GM10847 (cell line): Measurements from ENCODE around the gene TMPRSS4.

Source experiments
- POLR2A ChIP-seq: IDR thresholded peaks from 2 replicates; pipeline ENCODE4 v1.6.1; 2011; ENCODE audit not compliant: insufficient read length; ENCODE audit errors: extremely low read depth

Gene TMPRSS4

DNA sequence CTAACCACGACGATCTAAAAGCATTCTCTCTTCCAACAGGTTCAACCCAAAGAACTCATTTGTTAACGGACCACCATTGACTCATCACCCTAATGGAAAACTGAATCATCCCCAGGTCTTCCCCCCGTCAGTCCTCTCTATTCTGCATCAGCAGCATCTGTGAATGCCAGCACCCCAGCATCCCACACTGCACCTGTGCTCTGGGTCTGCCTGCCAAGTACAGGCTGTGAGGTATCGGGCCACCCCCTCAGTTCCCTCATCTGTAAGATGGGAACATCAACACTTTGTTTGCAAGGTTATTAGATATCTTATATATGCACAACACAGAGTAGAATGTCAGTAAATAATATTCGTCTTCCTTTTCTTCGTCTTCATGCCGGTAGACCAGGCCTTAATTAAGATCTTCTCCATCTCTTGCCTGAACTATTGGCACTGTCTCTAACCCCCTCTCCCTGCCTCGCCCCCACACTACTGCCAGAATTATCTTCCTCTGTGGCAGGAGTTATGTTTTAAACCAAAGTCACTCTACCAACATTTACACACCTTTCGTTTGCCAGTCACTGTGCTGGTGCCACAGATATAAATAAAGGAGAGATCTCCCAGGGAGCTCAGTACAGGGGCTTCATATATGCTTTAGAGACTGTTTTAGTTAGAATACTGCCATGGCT lies 7.8 kb upstream of the TMPRSS4 start:
- TF ChIP-seq POLR2A: no peak

DNA sequence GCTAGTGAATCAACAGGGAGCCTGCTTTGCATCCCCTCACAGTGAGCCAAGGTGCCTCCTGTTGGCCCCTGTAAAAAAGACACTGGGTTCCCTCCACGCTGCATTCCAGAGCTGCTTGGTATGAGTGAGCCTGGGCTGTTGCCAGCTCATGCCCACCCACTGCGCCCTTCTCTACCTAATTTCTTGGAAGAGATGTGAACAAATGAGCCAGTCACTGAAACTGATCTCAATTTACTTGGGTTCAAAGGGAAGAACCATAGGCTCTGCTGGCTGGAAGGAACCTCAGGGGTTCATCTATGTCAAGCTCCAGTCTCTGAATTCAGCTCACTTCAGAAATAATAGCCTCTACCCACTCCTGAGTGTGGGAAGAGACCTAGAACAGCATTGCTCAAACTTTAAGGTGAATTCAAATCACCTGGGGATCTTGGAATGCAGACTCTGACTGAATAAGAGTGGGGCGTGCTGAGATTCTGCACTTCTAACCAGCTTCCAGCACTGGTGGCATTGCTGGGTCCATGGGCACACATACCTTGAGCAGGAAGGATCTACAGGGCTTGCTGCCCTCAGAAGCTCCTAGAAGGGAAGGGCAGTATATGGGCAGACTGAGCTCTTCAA lies 5.4 kb upstream of the TMPRSS4 start:
- no peak for TF ChIP-seq POLR2A

DNA sequence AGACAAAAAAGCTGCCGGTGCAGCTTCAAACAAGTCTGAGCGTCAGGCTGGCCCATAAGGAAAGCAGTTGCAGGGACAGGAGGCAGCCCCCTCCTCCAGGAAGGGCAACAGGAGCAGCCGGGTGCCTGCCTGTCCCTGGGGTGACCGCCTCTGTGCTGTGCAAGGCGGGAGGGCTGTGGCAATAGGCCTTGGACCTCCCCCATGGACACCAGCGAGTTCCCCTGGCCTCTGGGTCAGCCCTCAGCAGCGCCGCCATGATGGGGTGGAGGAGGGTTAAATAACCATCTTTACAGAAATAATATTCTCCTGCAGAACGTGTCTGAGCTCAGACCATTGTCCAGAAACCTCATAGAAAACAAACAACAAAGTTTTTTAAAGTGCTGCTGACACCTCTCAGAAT lies 3.3 kb upstream of the TMPRSS4 start:
- TF ChIP-seq POLR2A: no peak

- no peak for TF ChIP-seq POLR2A
Observed at GRCh38 chr11:118074091-118074685, 2.7 kb upstream of the TMPRSS4 start.

DNA sequence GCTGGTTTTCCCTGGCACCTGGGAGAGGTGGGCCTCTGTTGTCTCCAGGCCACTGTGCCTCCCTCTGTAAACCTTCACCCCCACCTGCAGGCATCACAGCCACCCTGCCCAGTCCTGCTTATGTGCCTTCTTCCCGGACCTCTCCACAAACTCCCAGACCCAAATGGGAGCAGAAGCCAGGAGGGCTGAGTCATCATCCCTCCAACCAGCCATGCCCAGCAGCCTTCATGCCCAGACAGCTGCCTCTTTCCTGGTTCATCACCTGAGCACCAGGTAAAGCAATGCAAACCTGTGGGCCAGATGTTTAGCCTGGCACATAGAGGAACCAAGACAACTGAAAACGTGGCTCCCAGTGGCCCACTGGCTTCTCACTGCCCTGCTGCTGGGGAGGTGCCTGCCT lies 2.1 kb upstream of the TMPRSS4 start:
- no peak for TF ChIP-seq POLR2A

- no peak for TF ChIP-seq POLR2A
Observed at GRCh38 chr11:118078911-118079411, 2.1 kb downstream of the TMPRSS4 start.

DNA sequence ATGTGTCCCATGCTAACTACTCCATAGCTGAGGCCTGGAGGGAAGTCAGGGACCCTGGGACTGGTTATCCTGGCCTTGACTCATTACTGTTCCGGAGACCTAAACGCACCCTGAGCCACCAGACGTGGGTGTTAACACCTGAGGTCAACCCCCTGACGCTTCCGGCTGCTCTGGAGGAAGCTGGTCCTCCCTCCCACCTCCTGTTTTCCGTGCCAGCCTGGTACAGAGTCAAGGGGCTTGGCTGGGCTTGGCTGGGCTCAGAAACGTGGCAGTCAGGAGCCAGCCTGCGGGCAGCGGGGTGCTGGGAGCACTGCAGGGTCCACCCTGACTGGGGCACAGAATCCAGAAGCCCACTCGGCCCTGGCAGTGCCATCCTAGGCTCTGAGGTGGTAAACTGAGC lies 2.6 kb downstream of the TMPRSS4 start:
- no peak for TF ChIP-seq POLR2A

- no peak for TF ChIP-seq POLR2A
Observed at GRCh38 chr11:118080296-118080695, 3.4 kb downstream of the TMPRSS4 start.

GRCh38 chr11:118081241-118081958 lies 4.5 kb downstream of the TMPRSS4 start:
- no peak for TF ChIP-seq POLR2A

DNA sequence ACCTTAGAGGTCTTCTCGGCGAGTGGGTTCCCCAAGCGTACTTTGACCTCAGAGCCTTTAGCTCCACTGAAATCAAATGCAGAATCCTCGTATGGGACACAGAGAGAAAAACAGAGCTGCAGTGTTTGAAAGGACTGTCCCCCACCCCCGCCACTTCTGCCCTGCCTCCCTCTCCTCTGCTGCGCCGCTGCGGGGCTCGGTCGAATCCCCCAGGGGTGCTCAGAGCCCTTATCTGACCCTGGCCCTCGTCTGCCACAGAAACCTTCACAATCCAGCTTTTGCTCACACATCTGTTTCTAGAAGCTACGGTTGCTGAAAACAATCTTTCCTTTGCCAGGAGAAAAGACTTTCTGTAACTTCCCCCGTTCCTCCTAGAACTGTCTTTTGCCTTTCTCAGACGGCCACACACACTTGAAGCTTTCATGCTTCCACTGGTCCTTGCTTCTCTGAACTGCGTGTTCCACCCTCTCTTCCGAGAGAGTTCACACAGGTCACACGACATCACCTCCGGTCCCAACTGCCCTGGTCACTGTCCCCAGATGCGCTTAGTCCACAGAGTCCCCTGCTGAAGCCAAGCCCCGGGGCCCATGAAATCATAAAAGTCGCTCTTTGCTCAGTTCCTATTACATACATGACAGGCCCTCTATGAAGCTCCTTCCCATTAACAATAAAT lies 6.1 kb downstream of the TMPRSS4 start:
- TF ChIP-seq POLR2A: no peak

DNA sequence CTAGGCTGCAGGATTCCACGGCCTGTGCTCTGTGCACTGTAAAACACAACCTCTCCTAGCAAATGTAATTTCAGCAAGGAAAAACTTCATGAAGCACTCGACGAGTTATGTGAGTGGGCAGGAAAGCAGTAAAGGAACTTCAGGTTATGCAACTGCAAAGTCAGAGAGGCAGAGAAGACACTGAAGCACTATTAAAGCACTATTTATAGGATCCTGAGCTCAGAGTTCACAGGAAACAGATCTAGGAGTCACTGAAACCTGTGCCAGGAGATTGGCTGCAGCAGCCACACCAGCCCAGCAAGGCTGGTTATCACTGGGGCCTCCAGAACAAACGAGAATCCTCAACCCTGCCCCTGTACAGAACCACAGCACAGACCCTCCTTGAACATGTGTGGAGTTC lies 7.4 kb downstream of the TMPRSS4 start:
- TF ChIP-seq POLR2A: no peak

DNA sequence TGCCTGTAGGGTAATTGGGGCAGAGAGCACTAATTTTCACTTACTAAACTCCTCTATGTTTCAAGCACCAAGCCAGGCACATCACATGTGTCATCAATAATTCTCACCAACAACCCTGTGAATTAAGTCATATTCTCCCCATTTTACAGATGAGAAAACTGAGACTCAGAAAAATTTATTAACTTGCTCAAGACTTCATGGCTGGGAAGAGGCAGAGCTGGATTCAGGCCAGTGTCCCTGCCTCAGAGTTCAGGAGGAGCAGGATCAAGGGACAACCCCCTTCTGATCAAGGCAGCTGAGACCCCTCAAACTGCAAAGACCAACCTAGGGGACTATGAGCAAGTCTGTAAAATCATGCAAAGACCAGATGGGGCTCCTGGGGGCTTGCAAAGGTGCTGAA lies 7.8 kb downstream of the TMPRSS4 start:
- no peak for TF ChIP-seq POLR2A

DNA sequence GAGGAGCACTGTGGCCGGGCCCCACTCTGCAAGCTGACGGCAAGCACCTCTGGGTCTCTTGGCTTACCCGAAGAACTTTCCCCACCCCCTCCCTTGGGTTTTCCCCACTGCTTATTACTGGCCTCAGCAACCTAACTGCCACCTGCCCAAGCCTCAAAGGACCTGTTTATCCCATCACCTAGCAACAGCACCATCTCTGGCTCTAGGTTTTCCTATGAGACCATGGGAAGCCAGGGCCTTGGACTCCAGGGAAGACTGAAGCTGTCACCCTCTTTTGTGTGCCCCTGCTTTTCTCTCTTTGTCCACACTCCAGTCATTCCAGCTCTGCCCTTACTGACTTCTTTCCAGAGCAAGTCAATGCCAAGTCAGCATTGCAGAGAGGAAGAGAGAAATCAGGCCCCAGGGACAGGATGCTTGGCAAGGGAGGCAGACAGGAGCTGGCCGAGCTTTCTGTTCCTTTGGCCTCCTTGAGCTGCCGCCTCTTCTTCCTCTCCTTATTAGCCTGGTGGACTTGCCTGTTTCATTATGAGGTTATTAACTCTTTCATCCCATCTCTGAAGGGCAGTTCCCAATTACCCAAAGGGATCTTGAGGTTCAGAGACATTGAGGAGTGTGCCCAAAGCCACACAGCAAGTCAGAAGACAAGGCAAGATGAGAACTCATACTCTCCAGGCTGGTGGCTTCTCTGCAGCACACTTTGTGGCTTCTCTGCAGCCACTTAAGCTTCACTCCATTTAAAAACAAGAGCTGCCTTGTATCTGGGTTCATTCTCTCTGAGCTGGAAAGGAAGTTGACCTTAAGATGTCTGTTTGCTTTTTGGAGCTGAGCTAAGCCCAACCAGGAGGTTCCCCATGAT lies 10.3 kb downstream of the TMPRSS4 start, which contains the start of gene SMIM35:
TSS of gene SMIM35 (minus strand) at position 51 of the 856 bp plus-strand sequence. CDS start 206 bp downstream, outside the sequence.
- TF ChIP-seq POLR2A: no peak

GRCh38 chr11:118087931-118088330 lies 11.1 kb downstream of the TMPRSS4 start:
- TF ChIP-seq POLR2A: no peak

DNA sequence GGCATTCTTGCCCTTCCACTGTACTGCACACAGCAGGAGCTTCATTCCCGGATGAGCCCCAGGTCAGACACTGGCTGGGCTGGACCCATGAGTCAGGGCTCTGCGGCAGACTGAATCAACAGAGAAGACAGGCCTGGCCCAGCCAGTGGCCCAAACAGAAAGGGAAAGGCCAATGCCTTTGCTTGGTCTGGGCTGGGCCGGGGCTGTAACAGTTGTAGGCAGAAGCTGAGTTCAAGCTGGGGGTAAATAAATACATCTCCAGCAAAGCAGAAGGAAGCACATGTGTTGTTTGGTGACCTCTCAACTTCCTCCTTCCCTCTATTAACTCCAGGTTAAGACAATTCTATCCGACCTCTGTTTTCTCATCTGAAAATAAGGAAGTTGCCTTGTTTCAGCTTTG lies 11.7 kb downstream of the TMPRSS4 start:
- no peak for TF ChIP-seq POLR2A
